Activated T-cell treated with anti-CD3 and anti-CD28 coated beads, Interleukin-2, amount 50 U/mL, for 4 hours (primary cell): ENCODE measurements around the gene CMTM5. TPM values are rescaled to one million over a fixed set of nuclear protein-coding genes. Genes with fewer than 3 reads are reported as not detected.
"Not testable (repeated sequence)": the region's sequence is repeated elsewhere in the genome, so short reads cannot be mapped to it uniquely, and the experiment has no call there.

Source experiments
- ATAC-seq, 2 donors: fragments of 200-7000 bp; cut with Tn5 transposase; one replicate each; pipeline ENCODE4 v1.10.0; 2021
- DNase-seq: peaks from one replicate; pipeline ENCODE4 v3.0.0-alpha.2; 2020
- H3K27me3 Mint-ChIP-seq: one replicate; pipeline ENCODE4 v1.8.0; 2021; ENCODE audit warnings: low read depth, mixed read lengths
- H3K36me3 Mint-ChIP-seq: one replicate; pipeline ENCODE4 v1.8.0; 2022; ENCODE audit warnings: mixed read lengths; ENCODE audit not compliant: insufficient read depth
- H3K4me1 Mint-ChIP-seq: one replicate; pipeline ENCODE4 v1.8.0; 2021; ENCODE audit warnings: low read depth, mixed read lengths
- H3K4me3 Mint-ChIP-seq: one replicate; pipeline ENCODE4 v1.8.0; 2021; ENCODE audit warnings: mild to moderate bottlenecking, moderate library complexity, mixed read lengths
- H3K9me3 Mint-ChIP-seq: one replicate; pipeline ENCODE4 v1.8.0; 2021; ENCODE audit warnings: mixed read lengths
- total RNA-seq, 3 donors: library from RNA; stranded (reverse); gene quantifications; one replicate each; pipeline ENCODE4 v1.2.1, GENCODE V29; 2021

CMTM5 gene
- total RNA-seq, 3 donors from 2014 or later: not detected

- Mint-ChIP-seq H3K36me3 (no peaks in the 10 kb centered on the region), H3K27me3 (peaks cover 14% of the 10 kb centered on the region), H3K4me3 (no peak overlapping the region), H3K9me3 (no peaks in the 10 kb centered on the region), H3K4me1 (no peaks in the 10 kb centered on the region)
- DNase-seq: peak; percentile 72
- peak; percentile 86 to 95 for ATAC-seq
Measured at GRCh38 chr14:23379366-23380196, 2.7 kb downstream of the CMTM5 start.

GRCh38 chr14:23380197-23380914 is 3.5 kb downstream of the CMTM5 start:
- Mint-ChIP-seq H3K4me3 (no peak overlapping the region), H3K4me1 (no peaks in the 10 kb centered on the region), H3K27me3 (peaks cover 14% of the 10 kb centered on the region), H3K9me3 (no peaks in the 10 kb centered on the region), H3K36me3 (no peaks in the 10 kb centered on the region)
- DNase-seq: no peak
- ATAC-seq: peak in 1 of 2 donors; percentile 25

- Mint-ChIP-seq H3K4me1 (no peaks in the 10 kb centered on the region), H3K27me3 (peaks cover 14% of the 10 kb centered on the region), H3K4me3 (no peak overlapping the region), H3K36me3 (no peaks in the 10 kb centered on the region), H3K9me3 (no peaks in the 10 kb centered on the region)
- no peak for DNase-seq
- no peak for ATAC-seq
Measured at GRCh38 chr14:23380976-23381375, 4.1 kb downstream of the CMTM5 start.

DNA sequence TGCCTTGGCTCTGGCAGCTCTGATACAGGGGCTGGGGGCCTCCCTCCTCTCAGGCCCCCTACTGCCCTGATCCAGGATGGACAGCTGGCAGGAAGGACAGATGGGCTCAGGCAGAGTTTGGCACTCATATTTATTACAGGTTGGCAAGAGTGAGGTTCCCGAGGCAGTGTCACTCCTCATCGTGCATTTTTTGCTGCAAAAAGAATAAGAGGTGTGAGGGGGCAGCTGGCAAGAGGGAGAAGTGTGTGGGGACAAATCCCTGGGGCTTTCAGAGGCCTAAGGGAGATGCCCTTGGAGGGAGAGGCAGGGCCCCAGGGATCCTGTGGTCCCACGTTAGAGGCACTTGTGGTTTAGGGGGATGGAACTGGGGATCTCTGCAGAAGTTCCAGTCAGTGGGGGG is 5.0 kb downstream of the CMTM5 start:
- Mint-ChIP-seq H3K4me1 (no peaks in the 10 kb centered on the region), H3K9me3 (no peaks in the 10 kb centered on the region), H3K27me3 (peaks cover 14% of the 10 kb centered on the region), H3K36me3 (no peaks in the 10 kb centered on the region), H3K4me3 (no peak overlapping the region)
- DNase-seq: no peak
- ATAC-seq: no peak

DNA sequence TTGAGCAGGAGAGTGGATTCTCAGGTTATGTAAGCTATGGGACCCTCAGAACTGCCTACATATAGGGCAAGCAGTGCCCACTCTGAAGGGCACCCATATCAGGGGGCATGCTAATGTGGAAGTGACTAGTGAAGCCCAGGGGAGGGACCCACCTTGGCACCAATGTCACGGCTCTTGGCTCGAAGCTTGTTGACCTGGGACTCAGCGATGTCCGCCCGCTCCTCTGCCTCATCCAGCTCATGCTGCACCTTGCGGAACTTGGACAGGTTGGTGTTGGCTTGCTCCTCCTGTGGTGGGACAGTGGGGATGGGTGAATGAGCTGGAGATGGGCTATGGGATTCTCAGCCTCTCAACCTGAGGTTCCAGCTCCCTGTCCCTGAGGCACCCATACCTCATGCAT is 5.4 kb downstream of the CMTM5 start:
- no peaks in the 10 kb centered on the region for H3K9me3 Mint-ChIP-seq
- H3K27me3 Mint-ChIP-seq: peaks cover 14% of the 10 kb centered on the region
- DNase-seq: no peak
- H3K36me3 Mint-ChIP-seq: no peaks in the 10 kb centered on the region
- no peaks in the 10 kb centered on the region for H3K4me1 Mint-ChIP-seq
- ATAC-seq: no peak
- H3K4me3 Mint-ChIP-seq: no peak overlapping the region

DNA sequence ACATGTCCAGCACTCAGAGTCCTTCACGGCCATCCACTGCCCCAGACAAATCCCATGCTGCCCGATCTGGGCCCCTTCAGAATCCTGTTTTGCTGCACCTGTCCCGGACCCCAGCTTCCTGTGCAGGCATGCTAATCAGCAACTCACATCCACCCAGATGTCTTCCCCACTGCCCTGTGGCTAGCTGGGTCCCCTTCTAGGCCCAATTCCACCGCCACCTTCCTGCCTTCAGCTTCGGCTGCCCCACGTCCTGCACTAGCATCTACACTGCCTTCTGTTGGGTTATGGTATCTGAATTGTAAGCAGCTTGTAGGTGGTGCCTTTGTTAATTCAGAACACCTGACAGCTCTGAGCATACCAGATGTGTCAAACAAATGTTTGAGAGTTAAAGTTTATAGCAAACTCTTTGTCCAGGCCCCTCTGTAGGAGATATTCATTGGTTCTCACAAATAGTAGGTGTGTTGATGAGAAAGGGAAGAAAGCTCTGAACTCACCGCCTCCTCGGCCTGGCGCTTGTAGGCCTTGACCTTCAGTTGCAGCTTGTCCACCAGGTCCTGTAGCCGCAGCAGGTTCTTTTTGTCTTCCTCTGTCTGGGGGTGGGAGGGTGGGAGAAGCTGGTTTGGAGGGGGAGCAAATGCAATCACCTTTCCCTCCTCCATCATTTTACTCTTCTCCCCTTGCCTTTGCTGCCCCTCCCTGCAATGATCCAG is 6.0 kb downstream of the CMTM5 start:
- no peaks in the 10 kb centered on the region for H3K9me3 Mint-ChIP-seq
- ATAC-seq (no peak), DNase-seq (no peak)
- peaks cover 14% of the 10 kb centered on the region for H3K27me3 Mint-ChIP-seq
- H3K4me3 Mint-ChIP-seq: no peak overlapping the region
- H3K4me1 Mint-ChIP-seq: no peaks in the 10 kb centered on the region
- H3K36me3 Mint-ChIP-seq: no peaks in the 10 kb centered on the region

GRCh38 chr14:23384364-23385080 is 7.7 kb downstream of the CMTM5 start:
- Mint-ChIP-seq H3K27me3 (peaks cover 10% of the 10 kb centered on the region), H3K4me1 (no peaks in the 10 kb centered on the region), H3K9me3 (no peaks in the 10 kb centered on the region), H3K36me3 (no peaks in the 10 kb centered on the region), H3K4me3 (no peak overlapping the region)
- DNase-seq: no peak
- ATAC-seq: no peak

DNA sequence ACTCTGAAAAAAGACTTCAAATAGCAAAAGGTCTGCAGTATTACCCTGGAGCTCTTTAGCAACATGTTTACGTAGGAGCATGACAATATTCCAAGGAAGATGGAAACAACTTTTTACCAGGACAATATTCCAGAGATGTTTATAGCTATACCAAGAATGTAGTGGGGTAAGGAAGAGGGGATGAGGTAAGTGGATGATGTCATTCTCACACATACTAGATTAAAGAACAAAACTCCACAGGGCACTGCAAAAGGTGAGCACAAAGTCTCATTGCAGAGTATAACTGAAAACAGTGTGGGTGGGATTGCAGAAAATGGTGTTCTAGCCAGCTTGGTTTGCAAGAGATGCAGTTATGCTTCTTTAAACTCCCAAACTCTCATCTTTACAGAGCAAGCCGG is 8.4 kb downstream of the CMTM5 start:
- H3K9me3 Mint-ChIP-seq: no peaks in the 10 kb centered on the region
- no peak for DNase-seq
- no peak overlapping the region for H3K4me3 Mint-ChIP-seq
- peaks cover 8% of the 10 kb centered on the region for H3K27me3 Mint-ChIP-seq
- ATAC-seq: no peak
- no peaks in the 10 kb centered on the region for H3K36me3 Mint-ChIP-seq
- H3K4me1 Mint-ChIP-seq: no peaks in the 10 kb centered on the region

GRCh38 chr14:23385642-23386265 is 8.9 kb downstream of the CMTM5 start:
- peaks cover 12% of the 10 kb centered on the region for H3K27me3 Mint-ChIP-seq
- no peaks in the 10 kb centered on the region for H3K4me1 Mint-ChIP-seq
- no peak for ATAC-seq
- DNase-seq: no peak
- H3K9me3 Mint-ChIP-seq: no peaks in the 10 kb centered on the region
- no peaks in the 10 kb centered on the region for H3K36me3 Mint-ChIP-seq
- no peak overlapping the region for H3K4me3 Mint-ChIP-seq

DNA sequence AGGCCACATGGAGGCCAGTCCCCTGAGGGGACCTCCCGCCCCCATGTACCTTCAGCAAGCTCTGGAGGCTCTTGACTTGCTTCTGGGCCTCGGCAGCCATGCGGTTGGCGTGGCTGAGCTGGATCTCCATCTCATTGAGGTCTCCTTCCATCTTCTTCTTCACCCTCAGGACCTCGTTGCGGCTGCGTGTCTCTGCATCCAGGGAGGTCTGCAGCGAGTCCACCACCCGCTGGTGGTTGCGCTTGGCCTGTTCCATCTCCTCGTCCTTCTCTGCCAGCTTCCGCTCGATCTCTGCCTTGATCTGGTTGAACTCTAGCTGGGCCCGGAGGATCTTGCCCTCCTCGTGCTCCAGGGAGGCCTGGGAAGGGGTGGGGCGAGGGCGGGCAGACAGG is 9.4 kb downstream of the CMTM5 start:
- not testable (repeated sequence) for H3K4me1 Mint-ChIP-seq, ATAC-seq, DNase-seq, H3K4me3 Mint-ChIP-seq, H3K9me3 Mint-ChIP-seq, H3K36me3 Mint-ChIP-seq
- H3K27me3 Mint-ChIP-seq: peaks cover 10% of the 10 kb centered on the region

GRCh38 chr14:23386999-23387398 is 10.2 kb downstream of the CMTM5 start:
- DNase-seq: no peak
- Mint-ChIP-seq H3K36me3 (no peaks in the 10 kb centered on the region), H3K9me3 (no peaks in the 10 kb centered on the region), H3K4me3 (no peak overlapping the region), H3K4me1 (no peaks in the 10 kb centered on the region), H3K27me3 (peaks cover 10% of the 10 kb centered on the region)
- no peak for ATAC-seq

DNA sequence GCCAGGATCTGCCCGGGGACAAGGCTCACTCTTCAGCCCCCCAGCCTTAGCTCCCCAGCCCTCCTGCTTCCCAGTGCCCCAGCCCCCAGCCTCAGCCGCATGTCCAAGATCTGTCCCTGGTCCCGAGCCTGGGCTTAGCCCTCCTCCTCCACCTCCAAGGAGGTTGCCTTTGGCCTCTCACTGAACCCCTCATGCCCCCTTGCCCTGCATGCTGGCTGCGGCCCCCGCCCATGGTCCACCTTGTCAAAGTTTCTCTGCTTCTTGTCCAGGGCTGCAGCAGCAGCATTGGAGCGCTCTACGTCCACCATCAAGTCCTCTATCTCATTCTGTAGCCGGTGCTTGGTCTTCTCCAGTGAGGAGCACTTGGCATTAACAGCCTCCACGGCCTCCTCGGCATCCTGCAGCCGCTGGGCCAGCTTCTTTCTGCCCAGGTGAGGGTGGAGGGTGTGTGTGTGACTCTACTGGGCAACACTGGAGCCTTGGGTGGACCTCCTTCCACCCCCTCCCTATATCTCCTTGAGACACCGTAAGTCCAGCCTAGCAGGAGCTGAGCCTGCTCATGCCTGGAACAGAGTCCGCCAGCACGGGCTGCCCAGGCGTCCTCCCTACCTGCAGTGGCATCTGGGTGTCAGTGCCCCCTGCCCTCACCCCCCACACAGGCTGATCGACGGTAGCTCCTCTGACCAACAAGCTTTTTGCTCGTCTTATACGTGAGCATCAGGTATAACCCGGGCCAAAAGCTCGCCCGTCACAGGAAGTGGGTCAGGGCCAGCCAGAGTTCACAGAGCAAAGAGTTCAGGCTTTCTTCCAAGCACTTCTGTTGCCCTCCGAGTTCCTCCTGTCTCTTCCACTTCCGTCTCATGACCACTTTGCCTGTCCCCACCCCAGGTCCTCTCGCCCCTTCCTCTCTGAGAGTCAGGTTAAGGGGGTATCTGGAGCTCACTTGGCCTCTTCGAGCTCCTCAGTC is 11.4 kb downstream of the CMTM5 start:
- ATAC-seq: no peak
- H3K4me1 Mint-ChIP-seq: no peaks in the 10 kb centered on the region
- no peak for DNase-seq
- H3K27me3 Mint-ChIP-seq: peaks cover 5% of the 10 kb centered on the region
- H3K36me3 Mint-ChIP-seq: no peaks in the 10 kb centered on the region
- no peak overlapping the region for H3K4me3 Mint-ChIP-seq
- no peaks in the 10 kb centered on the region for H3K9me3 Mint-ChIP-seq

GRCh38 chr14:23388996-23389395 is 12.2 kb downstream of the CMTM5 start:
- no peaks in the 10 kb centered on the region for H3K9me3 Mint-ChIP-seq
- DNase-seq (no peak), ATAC-seq (no peak)
- H3K36me3 Mint-ChIP-seq: no peaks in the 10 kb centered on the region
- no peak overlapping the region for H3K4me3 Mint-ChIP-seq
- peaks cover 5% of the 10 kb centered on the region for H3K27me3 Mint-ChIP-seq
- H3K4me1 Mint-ChIP-seq: no peaks in the 10 kb centered on the region
